WTC11 (cell line): ENCODE measurements around the gene NHERF2. TPM values are rescaled to one million over a fixed set of nuclear protein-coding genes. Genes with fewer than 3 reads are reported as not detected.

Experiments
- ATF1 ChIP-seq: sonication (generic); formaldehyde crosslinking; IDR thresholded peaks from 2 replicates; pipeline ENCODE4 v1.8.1; 2023; ENCODE audit warnings: mild to moderate bottlenecking, moderate library complexity, missing genetic modification reagents
- CREM ChIP-seq: sonication (generic); formaldehyde crosslinking; IDR thresholded peaks from 2 replicates; pipeline ENCODE4 v1.8.1; 2022; ENCODE audit warnings: mild to moderate bottlenecking, missing genetic modification reagents, moderate library complexity
- FOXP1 ChIP-seq: sonication (generic); formaldehyde crosslinking; IDR thresholded peaks from 2 replicates; pipeline ENCODE4 v1.8.0; 2022; ENCODE audit warnings: missing genetic modification reagents, mild to moderate bottlenecking, moderate library complexity, borderline replicate concordance
- IRF2 ChIP-seq: sonication (generic); formaldehyde crosslinking; IDR thresholded peaks from 2 replicates; pipeline ENCODE4 v1.8.0; 2022; ENCODE audit warnings: low read depth, missing genetic modification reagents, borderline replicate concordance
- NFATC4 ChIP-seq: fragments of 250-450 bp; sonication (Bioruptor Pico); IDR thresholded peaks from 2 replicates; pipeline ENCODE4 v1.9.0; 2021; ENCODE audit warnings: mild to moderate bottlenecking
- NFE2L1 ChIP-seq: sonication (generic); formaldehyde crosslinking; IDR thresholded peaks from 2 replicates; pipeline ENCODE4 v1.8.1; 2023; ENCODE audit warnings: missing genetic modification reagents
- TP53 ChIP-seq: sonication (generic); formaldehyde crosslinking; IDR thresholded peaks from 2 replicates; pipeline ENCODE4 v1.8.1; 2023; ENCODE audit warnings: mild to moderate bottlenecking, missing genetic modification reagents
- ZNF232 ChIP-seq: sonication (generic); formaldehyde crosslinking; IDR thresholded peaks from 2 replicates; pipeline ENCODE4 v1.8.0; 2022; ENCODE audit warnings: mild to moderate bottlenecking, missing genetic modification reagents
- ZNF671 ChIP-seq: fragments of 250-450 bp; sonication (Bioruptor Pico); IDR thresholded peaks from 2 replicates; pipeline ENCODE4 v1.8.0; 2021; ENCODE audit warnings: mild to moderate bottlenecking
- total RNA-seq: library from RNA; stranded (reverse); gene quantifications from 3 replicates; pipeline ENCODE4 v1.2.3, GENCODE V29; 2021
- TF ChIP-seq, protein P1 (sequence below): sonication (generic); formaldehyde crosslinking; IDR thresholded peaks from 2 replicates; pipeline ENCODE4 v1.8.1; 2023; ENCODE audit warnings: mild to moderate bottlenecking, missing genetic modification reagents
- TF ChIP-seq, protein P2 (sequence below): sonication (generic); formaldehyde crosslinking; IDR thresholded peaks from 2 replicates; pipeline ENCODE4 v1.8.1; 2023; ENCODE audit warnings: mild to moderate bottlenecking, missing genetic modification reagents, moderate library complexity
- TF ChIP-seq, protein P3 (sequence below): sonication (generic); formaldehyde crosslinking; IDR thresholded peaks from 2 replicates; pipeline ENCODE4 v1.8.1; 2022; ENCODE audit warnings: low read depth, missing genetic modification reagents, borderline replicate concordance
- TF ChIP-seq, protein P4 (sequence below): sonication (generic); formaldehyde crosslinking; IDR thresholded peaks from 2 replicates; pipeline ENCODE4 v1.8.0; 2023; ENCODE audit warnings: missing genetic modification reagents, mild to moderate bottlenecking, borderline replicate concordance
- TF ChIP-seq, protein P5 (sequence below): fragments of 250-450 bp; sonication (Bioruptor Pico); IDR thresholded peaks from 2 replicates; pipeline ENCODE4 v1.9.0; 2021; ENCODE audit warnings: mild to moderate bottlenecking
- TF ChIP-seq, protein P6 (sequence below): sonication (generic); formaldehyde crosslinking; IDR thresholded peaks from 2 replicates; pipeline ENCODE4 v1.8.0; 2022; ENCODE audit warnings: mild to moderate bottlenecking, missing genetic modification reagents
- TF ChIP-seq, protein P7 (sequence below): sonication (generic); formaldehyde crosslinking; IDR thresholded peaks from 2 replicates; pipeline ENCODE4 v1.8.0; 2022; ENCODE audit warnings: mild to moderate bottlenecking, missing genetic modification reagents
- TF ChIP-seq, protein P8 (sequence below): sonication (generic); formaldehyde crosslinking; IDR thresholded peaks from 2 replicates; pipeline ENCODE4 v1.8.1; 2023; ENCODE audit warnings: mild to moderate bottlenecking, moderate library complexity, missing genetic modification reagents
- TF ChIP-seq, protein P9 (sequence below): sonication (generic); formaldehyde crosslinking; IDR thresholded peaks from 2 replicates; pipeline ENCODE4 v1.8.0; 2022; ENCODE audit warnings: mild to moderate bottlenecking, missing genetic modification reagents
- TF ChIP-seq, protein P10 (sequence below): sonication (generic); formaldehyde crosslinking; IDR thresholded peaks from 2 replicates; pipeline ENCODE4 v1.8.1; 2022; ENCODE audit warnings: mild to moderate bottlenecking, moderate library complexity, missing genetic modification reagents

Gene NHERF2
- total RNA-seq, 1 experiment from 2014 or later: 31.1 TPM

DNA sequence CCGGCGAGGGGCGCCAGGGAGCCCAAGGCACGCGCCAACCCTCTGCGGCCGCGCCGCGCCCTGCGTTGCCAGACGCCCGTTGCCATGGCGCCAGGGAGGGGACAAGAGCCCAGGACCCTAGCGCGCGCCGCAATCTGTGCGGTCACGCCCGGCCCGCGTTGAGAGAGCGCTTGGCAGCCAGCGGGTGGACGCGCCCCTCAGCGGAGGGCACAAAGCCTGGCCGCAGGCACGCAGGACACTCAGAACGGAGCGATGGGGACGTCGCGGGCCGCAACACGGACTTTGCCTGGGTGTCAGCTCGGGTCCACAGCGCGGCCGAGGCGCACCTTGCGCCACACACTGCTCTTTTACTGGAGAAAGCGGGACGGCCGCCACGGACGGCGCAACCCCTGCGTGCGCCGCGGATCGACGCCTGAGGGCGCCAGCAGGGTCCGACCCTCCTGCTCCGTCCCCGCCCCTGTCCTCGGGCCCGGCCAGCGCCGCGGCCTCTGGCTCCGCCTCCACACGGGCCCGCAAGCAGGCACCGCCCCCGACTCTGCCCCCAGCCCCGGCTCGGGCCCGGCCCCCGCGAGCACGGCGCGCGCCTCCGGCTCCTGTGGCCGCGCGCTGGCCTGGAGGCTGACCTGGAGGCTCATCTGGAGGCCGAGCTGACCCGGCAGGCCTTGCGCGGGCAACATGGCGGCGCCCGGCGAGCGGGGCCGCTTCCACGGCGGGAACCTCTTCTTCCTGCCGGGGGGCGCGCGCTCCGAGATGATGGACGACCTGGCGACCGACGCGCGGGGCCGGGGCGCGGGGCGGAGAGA is 43.0 kb upstream of the NHERF2 start, which contains the start of gene GFER (continued):
- TF ChIP-seq, protein P1, sequence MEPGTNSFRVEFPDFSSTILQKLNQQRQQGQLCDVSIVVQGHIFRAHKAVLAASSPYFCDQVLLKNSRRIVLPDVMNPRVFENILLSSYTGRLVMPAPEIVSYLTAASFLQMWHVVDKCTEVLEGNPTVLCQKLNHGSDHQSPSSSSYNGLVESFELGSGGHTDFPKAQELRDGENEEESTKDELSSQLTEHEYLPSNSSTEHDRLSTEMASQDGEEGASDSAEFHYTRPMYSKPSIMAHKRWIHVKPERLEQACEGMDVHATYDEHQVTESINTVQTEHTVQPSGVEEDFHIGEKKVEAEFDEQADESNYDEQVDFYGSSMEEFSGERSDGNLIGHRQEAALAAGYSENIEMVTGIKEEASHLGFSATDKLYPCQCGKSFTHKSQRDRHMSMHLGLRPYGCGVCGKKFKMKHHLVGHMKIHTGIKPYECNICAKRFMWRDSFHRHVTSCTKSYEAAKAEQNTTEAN (CRISPR knock-in tag): peak; percentile 70
- TF ChIP-seq, protein P2, sequence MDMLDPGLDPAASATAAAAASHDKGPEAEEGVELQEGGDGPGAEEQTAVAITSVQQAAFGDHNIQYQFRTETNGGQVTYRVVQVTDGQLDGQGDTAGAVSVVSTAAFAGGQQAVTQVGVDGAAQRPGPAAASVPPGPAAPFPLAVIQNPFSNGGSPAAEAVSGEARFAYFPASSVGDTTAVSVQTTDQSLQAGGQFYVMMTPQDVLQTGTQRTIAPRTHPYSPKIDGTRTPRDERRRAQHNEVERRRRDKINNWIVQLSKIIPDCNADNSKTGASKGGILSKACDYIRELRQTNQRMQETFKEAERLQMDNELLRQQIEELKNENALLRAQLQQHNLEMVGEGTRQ: peak; percentile 47
- TF ChIP-seq, protein P3, sequence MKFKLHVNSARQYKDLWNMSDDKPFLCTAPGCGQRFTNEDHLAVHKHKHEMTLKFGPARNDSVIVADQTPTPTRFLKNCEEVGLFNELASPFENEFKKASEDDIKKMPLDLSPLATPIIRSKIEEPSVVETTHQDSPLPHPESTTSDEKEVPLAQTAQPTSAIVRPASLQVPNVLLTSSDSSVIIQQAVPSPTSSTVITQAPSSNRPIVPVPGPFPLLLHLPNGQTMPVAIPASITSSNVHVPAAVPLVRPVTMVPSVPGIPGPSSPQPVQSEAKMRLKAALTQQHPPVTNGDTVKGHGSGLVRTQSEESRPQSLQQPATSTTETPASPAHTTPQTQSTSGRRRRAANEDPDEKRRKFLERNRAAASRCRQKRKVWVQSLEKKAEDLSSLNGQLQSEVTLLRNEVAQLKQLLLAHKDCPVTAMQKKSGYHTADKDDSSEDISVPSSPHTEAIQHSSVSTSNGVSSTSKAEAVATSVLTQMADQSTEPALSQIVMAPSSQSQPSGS (CRISPR knock-in tag): no peak
- TF ChIP-seq, protein P4, sequence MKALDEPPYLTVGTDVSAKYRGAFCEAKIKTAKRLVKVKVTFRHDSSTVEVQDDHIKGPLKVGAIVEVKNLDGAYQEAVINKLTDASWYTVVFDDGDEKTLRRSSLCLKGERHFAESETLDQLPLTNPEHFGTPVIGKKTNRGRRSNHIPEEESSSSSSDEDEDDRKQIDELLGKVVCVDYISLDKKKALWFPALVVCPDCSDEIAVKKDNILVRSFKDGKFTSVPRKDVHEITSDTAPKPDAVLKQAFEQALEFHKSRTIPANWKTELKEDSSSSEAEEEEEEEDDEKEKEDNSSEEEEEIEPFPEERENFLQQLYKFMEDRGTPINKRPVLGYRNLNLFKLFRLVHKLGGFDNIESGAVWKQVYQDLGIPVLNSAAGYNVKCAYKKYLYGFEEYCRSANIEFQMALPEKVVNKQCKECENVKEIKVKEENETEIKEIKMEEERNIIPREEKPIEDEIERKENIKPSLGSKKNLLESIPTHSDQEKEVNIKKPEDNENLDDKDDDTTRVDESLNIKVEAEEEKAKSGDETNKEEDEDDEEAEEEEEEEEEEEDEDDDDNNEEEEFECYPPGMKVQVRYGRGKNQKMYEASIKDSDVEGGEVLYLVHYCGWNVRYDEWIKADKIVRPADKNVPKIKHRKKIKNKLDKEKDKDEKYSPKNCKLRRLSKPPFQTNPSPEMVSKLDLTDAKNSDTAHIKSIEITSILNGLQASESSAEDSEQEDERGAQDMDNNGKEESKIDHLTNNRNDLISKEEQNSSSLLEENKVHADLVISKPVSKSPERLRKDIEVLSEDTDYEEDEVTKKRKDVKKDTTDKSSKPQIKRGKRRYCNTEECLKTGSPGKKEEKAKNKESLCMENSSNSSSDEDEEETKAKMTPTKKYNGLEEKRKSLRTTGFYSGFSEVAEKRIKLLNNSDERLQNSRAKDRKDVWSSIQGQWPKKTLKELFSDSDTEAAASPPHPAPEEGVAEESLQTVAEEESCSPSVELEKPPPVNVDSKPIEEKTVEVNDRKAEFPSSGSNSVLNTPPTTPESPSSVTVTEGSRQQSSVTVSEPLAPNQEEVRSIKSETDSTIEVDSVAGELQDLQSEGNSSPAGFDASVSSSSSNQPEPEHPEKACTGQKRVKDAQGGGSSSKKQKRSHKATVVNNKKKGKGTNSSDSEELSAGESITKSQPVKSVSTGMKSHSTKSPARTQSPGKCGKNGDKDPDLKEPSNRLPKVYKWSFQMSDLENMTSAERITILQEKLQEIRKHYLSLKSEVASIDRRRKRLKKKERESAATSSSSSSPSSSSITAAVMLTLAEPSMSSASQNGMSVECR (CRISPR knock-in tag): peak; percentile 45
- TF ChIP-seq, protein P5, sequence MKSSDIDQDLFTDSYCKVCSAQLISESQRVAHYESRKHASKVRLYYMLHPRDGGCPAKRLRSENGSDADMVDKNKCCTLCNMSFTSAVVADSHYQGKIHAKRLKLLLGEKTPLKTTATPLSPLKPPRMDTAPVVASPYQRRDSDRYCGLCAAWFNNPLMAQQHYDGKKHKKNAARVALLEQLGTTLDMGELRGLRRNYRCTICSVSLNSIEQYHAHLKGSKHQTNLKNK (CRISPR knock-in tag): no peak
- TF ChIP-seq IRF2 (CRISPR knock-in tag) (no peak), NFATC4 (CRISPR knock-in tag) (peak; percentile 60; the same call in 1 of the 2 replicates), TP53 (CRISPR knock-in tag) (peak; percentile 68; the same call in 1 of the 2 replicates), CREM (CRISPR knock-in tag) (peak; percentile 58), ZNF232 (CRISPR knock-in tag) (peak; percentile 88), NFE2L1 (0 out of 2 replicates have a peak, but pooled peaks have one; percentile 27), FOXP1 (peak; percentile 69), ZNF671 (CRISPR knock-in tag) (no peak), ATF1 (CRISPR knock-in tag) (no peak)
- TF ChIP-seq, protein P6, sequence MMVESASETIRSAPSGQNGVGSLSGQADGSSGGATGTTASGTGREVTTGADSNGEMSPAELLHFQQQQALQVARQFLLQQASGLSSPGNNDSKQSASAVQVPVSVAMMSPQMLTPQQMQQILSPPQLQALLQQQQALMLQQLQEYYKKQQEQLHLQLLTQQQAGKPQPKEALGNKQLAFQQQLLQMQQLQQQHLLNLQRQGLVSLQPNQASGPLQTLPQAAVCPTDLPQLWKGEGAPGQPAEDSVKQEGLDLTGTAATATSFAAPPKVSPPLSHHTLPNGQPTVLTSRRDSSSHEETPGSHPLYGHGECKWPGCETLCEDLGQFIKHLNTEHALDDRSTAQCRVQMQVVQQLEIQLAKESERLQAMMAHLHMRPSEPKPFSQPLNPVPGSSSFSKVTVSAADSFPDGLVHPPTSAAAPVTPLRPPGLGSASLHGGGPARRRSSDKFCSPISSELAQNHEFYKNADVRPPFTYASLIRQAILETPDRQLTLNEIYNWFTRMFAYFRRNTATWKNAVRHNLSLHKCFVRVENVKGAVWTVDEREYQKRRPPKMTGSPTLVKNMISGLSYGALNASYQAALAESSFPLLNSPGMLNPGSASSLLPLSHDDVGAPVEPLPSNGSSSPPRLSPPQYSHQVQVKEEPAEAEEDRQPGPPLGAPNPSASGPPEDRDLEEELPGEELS (CRISPR knock-in tag): peak; percentile 24; the same call in 1 of the 2 replicates
- TF ChIP-seq, protein P7, sequence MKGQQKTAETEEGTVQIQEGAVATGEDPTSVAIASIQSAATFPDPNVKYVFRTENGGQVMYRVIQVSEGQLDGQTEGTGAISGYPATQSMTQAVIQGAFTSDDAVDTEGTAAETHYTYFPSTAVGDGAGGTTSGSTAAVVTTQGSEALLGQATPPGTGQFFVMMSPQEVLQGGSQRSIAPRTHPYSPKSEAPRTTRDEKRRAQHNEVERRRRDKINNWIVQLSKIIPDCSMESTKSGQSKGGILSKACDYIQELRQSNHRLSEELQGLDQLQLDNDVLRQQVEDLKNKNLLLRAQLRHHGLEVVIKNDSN (CRISPR knock-in tag): 0 out of 2 replicates have a peak, but pooled peaks have one; percentile 2
- TF ChIP-seq, protein P8, sequence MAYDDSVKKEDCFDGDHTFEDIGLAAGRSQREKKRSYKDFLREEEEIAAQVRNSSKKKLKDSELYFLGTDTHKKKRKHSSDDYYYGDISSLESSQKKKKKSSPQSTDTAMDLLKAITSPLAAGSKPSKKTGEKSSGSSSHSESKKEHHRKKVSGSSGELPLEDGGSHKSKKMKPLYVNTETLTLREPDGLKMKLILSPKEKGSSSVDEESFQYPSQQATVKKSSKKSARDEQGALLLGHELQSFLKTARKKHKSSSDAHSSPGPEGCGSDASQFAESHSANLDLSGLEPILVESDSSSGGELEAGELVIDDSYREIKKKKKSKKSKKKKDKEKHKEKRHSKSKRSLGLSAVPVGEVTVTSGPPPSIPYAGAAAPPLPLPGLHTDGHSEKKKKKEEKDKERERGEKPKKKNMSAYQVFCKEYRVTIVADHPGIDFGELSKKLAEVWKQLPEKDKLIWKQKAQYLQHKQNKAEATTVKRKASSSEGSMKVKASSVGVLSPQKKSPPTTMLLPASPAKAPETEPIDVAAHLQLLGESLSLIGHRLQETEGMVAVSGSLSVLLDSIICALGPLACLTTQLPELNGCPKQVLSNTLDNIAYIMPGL: peak; percentile 72; the same call in 1 of the 2 replicates
- TF ChIP-seq, protein P9, sequence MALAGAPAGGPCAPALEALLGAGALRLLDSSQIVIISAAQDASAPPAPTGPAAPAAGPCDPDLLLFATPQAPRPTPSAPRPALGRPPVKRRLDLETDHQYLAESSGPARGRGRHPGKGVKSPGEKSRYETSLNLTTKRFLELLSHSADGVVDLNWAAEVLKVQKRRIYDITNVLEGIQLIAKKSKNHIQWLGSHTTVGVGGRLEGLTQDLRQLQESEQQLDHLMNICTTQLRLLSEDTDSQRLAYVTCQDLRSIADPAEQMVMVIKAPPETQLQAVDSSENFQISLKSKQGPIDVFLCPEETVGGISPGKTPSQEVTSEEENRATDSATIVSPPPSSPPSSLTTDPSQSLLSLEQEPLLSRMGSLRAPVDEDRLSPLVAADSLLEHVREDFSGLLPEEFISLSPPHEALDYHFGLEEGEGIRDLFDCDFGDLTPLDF (CRISPR knock-in tag): no peak
- TF ChIP-seq, protein P10, sequence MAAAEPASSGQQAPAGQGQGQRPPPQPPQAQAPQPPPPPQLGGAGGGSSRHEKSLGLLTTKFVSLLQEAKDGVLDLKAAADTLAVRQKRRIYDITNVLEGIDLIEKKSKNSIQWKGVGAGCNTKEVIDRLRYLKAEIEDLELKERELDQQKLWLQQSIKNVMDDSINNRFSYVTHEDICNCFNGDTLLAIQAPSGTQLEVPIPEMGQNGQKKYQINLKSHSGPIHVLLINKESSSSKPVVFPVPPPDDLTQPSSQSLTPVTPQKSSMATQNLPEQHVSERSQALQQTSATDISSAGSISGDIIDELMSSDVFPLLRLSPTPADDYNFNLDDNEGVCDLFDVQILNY: peak; percentile 84
